Stimulated activated CD4-positive, alpha-beta T cell treated with anti-CD3 and anti-CD28 coated beads, Interleukin-1b, Interleukin-23, amount 100 ng/mL, for 1 hour (primary cell): ENCODE data around the gene STX2.

Experiments used
- DNase-seq, 2 donors: peaks; one replicate each; pipeline ENCODE4 v3.0.0-alpha.2; 2020; ENCODE audit warnings: low read depth in 2 of 2

Gene STX2

DNA sequence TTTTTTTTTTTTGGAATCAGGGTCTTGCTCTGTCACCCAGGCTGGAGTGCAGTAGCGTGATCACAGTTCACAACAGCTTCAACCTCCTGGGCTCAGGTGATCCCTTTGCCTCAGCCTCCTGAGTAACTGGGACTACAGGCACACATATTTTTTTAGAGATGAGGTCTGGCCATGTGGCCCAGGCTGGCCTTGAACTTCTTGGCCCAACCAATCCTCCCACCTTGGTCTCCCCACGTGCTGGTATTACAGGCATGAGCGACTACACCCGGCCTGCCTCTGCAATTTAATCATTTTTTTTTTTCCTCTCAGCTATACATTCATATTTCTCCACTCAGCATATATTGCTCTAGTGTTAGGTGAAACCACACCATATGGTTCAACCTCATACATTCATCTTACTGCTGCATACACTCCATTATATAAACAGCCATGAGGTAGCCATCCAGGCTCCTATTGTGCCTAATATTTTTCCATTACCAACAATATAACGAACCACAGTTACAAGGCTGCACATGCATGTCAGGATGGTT lies 7.1 kb downstream of the STX2 start:
- no peak for DNase-seq

- DNase-seq = no peak
These were observed 7.8 kb downstream of the STX2 start for GRCh38 chr12:130831246-130831645.

DNA sequence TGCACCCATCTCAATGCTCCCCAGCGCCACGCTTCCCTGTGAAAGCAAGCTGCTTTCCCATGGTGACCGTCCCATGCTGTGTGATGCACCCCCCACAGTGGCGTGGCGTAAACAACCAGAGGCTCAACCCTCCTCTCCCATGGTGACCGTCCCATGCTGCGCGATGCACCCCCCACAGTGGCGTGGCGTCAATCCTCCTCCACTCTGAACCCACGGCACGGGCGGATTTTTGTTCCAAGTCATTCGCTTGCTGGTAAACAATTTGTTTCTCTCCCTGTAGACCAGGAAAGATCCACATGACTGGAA lies 8.9 kb downstream of the STX2 start:
- DNase-seq = no peak

DNA sequence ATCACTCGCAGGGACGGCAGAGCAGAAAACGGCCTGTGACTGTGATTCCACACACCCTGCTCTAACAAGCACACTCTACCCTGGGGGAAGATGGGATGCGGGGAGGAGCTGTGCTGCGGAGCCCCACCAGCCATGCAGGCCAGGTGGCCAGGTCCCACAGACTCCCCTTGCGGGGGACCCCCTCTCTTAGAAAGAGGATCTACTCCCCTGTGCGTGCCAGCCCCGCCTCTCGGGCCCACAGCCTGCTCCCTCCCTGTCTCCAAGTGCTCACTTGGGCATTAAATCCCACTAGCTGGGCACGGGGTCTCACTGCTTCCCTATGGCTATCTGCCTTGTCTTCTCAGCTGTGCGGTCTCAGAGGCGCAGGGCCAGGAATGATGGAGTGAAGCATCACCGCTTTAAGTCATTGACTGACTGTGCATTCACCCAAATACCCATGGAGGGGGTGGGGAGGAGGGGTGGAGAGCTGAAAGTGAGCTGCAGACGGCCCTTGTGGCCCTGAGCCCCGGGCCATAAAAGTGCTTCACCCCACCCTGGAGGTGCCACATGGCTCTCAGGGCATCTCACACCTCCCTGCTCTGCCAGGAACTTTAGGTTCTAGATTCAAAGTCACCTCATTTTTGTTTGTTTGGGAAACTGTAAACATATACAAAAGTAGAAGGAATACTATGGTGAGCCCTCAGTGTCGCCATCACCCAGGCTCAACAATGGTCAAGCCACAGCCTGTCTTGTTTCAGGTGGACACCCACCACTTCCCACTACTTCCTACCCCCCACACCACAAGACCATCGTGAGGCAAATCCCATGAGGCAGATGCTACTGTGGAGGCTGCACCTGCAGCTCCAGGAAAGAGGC lies 9.4 kb downstream of the STX2 start:
- DNase-seq = no peak

- DNase-seq = no peak
These were observed 10.2 kb downstream of the STX2 start for GRCh38 chr12:130828895-130829294.

GRCh38 chr12:130827432-130827831 lies 11.6 kb downstream of the STX2 start:
- DNase-seq = no peak

DNA sequence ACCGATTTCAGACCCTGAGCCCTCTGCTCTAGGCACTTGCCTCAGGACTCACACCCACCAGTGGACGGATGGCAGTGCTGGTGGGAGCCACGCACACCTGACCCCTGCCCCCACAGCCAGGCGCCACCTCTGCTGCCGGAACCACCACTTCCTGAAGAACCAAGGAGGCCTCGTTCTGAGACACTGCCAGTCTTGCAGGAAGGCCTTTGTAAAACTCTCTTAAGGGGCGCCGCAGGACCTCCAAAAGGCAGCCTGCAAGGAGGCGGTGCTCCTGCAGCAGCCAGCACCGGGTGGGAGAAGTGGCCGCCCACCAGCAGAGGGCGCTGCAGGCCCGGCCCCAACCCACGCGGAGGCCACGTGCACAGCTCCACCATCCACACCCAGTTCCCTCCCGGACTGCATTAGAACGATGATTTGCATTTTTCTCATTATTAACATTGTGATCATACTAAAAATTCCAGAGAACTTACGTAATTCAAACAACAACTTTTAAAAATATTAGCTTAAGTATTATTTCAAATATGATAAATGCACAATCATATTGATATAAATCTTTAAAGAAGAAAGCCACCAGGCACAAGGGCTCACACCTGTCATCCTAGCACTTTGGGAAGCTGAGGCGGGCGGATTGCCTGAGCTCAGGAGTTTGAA lies 12.8 kb downstream of the STX2 start:
- peak; percentile 24 to 51 for DNase-seq

DNA sequence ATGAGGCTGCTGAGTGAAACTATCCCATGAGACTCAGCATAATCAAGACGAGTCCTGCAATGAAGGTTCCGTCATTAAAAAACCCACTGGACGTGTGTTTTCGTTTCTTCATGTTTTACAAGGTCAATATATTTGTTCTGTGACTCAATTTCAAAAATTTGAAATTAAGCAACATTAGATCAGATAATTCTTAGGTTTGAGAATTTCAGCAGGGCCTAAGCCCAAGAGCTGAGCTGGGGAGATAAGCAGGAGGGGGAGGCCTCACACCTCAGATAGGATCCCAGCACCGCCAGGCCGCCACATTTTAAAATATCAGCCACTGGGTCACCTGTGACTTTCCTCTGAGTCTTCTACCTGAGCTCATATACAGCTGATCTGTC lies 13.3 kb downstream of the STX2 start:
- DNase-seq = no peak

DNA sequence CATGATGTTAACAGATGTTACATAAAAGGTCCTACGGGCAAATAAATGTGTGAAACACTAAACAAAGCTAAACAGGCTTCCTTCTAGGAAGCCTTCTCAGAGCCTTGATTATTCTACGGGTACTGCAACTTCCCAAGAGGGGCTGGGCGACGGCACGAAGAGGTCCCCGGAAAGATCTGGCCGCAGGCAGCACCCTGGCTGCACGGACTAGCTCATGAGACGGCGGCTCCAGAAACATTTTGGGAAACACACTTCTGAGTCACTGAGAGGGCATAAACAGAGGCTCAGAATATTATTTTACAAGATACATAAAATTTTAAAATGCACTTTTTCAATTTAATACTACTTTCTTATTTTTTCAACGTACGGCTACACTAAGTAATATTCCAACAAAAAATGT lies 19.4 kb downstream of the STX2 start:
- no peak for DNase-seq

DNA sequence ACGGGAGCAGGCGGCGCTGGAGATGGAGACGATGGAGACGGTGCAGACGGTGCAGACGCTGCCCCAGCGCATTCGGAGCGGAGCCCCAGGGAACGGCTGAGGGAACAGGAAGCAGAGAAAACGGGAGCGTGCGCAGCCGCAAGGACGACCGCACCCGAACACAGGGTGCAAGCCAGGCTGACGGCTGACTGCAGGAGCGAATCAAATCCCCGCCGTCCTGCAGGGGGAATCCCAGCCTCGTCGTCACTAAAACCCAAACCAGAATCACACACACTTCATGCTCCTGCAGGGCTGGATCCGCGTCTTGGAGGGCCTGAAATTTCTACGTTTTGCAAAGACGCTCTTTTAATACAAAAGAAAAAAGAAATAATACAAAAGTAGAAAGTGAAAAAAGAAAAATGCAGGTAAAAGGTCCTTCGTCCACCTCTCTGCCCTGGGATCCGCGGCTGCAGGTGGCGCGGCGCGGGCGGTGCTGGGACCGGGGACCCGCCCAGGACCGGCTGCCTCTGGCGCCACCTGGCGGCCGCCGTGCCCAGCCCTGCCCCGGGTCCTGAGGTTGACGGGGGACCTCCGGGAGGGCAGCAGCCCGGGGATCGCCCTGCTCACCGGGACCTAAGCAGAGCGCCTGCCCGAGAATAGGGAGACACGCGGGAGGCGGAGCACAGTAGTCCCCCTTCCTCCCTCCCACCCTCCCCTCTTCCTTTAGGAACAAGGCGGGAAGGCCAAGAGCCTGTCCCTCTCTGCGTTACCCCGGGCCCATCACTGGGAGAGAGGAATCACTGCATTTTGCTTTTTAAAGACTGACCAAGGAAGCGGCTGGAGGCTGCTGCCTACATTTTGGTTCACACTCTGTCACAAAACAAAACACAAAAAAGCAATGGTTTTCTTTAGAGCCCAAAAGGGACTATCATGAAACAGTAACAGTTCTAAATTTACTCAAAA lies 20.1 kb downstream of the STX2 start:
- peak; percentile 45 to 70 for DNase-seq

DNA sequence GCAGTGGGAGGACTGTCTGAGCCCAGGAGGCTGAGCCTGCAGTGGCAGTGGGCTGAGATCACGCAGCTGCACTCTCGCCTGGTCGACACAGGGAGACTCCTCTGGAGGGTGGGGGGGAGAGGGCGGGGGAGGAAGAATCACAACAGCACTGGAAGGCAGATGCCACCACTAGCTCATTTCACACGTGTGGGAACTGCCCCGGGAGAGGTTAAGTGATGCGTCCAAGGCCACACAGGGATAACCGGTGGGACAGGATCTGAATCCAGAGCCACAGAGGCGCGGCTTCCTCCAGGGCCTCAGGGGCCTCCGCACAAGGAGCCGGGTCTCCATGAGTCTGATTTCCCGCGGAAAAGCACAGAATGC lies 20.8 kb downstream of the STX2 start:
- no peak for DNase-seq

GRCh38 chr12:130817804-130818203 lies 21.2 kb downstream of the STX2 start:
- DNase-seq = no peak

GRCh38 chr12:130816097-130816496 lies 23.0 kb downstream of the STX2 start:
- no peak for DNase-seq

DNA sequence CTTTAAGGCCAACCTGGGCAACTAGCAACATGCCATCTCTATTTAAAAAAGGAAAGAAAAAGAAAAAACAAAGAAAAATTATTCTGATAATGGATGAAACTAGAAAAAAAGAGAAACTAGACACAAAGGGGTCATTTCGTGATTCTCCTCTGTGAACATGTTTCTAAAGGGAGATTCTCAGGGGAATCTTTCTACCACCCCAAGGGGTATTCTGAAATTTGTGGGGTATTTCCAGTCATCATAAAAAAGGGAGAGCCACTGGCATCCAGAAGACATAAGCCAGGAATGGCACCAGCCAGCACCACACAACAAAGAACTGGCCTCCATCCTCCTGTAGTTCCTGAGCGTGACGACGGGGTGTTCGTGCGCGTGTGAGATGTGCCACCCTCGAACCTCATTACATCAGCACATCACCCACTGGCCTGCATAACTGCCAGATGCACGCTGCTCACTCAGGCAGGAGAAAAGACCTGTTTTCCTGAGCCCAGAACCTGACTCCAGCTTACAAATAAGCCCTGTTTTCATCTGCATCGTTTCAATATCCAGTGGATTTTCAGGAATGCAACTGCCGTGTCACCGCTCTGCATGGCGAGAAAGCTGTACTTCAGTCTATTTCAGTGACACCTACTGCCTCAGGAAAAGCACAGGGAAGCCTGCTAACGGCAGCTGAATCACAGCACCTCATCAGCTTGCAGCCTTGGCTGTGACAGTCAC lies 23.9 kb downstream of the STX2 start:
- DNase-seq = no peak

- DNase-seq = no peak
These were observed 25.1 kb downstream of the STX2 start for GRCh38 chr12:130813949-130814348.

GRCh38 chr12:130813436-130813835 lies 25.6 kb downstream of the STX2 start:
- DNase-seq = no peak

- no peak for DNase-seq
These were observed 29.3 kb downstream of the STX2 start for GRCh38 chr12:130809791-130810190.

DNA sequence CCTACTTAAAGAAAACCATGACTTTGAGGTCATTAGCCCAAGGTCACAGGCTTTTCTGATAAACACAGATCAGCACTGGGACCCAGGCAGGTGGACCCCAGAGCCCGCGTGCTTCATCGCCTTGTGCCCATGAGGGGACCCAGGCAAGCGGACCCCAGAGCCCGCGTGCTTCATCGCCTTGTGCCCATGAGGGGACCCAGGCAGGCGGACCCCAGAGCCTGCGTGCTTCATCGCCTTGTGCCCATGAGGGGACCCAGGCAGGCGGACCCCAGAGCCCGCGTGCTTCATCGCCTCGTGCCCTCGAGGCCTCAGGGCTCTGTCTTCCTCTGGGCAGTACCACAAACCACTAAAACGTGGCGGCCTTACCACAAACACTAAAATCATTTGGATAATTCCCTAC lies 31.7 kb downstream of the STX2 start:
- DNase-seq = no peak

GRCh38 chr12:130806574-130806973 lies 32.5 kb downstream of the STX2 start:
- DNase-seq = no peak

GRCh38 chr12:130805635-130806034 lies 33.4 kb downstream of the STX2 start:
- no peak for DNase-seq

DNA sequence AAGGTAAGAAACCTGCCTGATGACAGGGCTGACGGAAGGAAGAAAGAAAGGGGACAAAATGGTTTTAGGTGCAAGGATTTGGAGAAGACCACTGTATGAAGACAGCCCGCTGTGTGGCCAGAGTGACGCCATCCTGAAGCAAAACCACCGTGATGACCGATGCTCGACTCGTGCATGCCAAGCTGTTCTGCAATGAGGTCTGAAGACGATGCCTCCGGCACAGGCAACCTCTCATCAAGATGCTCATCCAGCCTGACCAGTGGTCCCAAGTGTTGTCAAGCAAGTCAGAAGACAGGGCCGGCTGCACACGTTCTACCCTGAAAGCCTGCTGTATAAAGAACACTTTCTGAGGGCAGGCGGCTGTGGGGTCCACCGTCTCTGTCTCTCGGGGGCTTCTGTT lies 34.8 kb downstream of the STX2 start:
- DNase-seq = no peak

GRCh38 chr12:130803702-130804101 lies 35.3 kb downstream of the STX2 start:
- DNase-seq = no peak
